NCI-H69 (cell line): ENCODE measurements around the gene GJB2.

Experiments
- DNase-seq: peaks from one replicate; lab custom pipeline; 2025; lab: John Stamatoyannopoulos, UW

GJB2 gene

GRCh38 chr13:20141238-20142022, 51.3 kb downstream of the GJB2 start:
- DNase-seq = peak; percentile 5

DNA sequence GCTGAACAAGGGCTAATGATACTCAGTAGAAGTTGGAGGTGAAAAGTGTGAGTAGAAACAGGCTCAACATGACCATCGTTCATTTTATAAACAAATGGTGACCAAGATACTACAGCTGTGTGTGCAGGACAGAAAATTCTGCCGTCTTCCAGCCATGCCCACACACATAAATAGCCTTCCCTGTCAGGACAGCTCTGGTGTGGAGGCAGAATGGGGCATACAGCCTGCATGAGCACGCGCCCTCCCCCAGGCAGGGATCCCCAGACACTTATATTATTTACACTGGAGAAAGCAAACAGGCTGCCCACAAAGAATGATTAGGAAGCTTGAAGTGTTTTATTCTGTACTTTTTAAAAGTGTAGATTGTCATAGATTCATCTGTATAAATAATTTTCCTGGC, 52.3 kb downstream of the GJB2 start:
- DNase-seq = peak; percentile 2

- no peak for DNase-seq
Observed at GRCh38 chr13:20137875-20138274, 54.9 kb downstream of the GJB2 start.
